Neuronal stem cell (in vitro differentiated cells): Measurements from ENCODE around the gene UBA1.

Source experiments
- DNase-seq: peaks from one replicate; pipeline ENCODE4 v3.0.0-alpha.2; 2013; ENCODE audit warnings: low spot score
- H2AFZ ChIP-seq: one replicate; pipeline ENCODE4 v1.6.1; 2013; ENCODE audit warnings: mild to moderate bottlenecking, low read length, inconsistent platforms
- H2AK5ac ChIP-seq: 2 replicates; pipeline ENCODE4 v1.6.1; 2013; ENCODE audit warnings: low read depth, mild to moderate bottlenecking, inconsistent platforms, low read length, moderate library complexity, mixed read lengths
- H2BK120ac ChIP-seq: 2 replicates; pipeline ENCODE4 v1.6.1; 2013; ENCODE audit warnings: low read depth, mild to moderate bottlenecking, inconsistent platforms, low read length, moderate library complexity, mixed read lengths
- H2BK12ac ChIP-seq: one replicate; pipeline ENCODE4 v1.6.1; 2013; ENCODE audit warnings: low read length, inconsistent platforms
- H2BK15ac ChIP-seq: 2 replicates; pipeline ENCODE4 v1.6.1; 2013; ENCODE audit warnings: mild to moderate bottlenecking, low read length, inconsistent platforms, mixed read lengths
- H2BK5ac ChIP-seq: one replicate; pipeline ENCODE4 v1.6.1; 2013; ENCODE audit warnings: inconsistent platforms, mild to moderate bottlenecking, low read length, moderate library complexity
- H3K14ac ChIP-seq: one replicate; pipeline ENCODE4 v1.6.1; 2013; ENCODE audit warnings: low read length, inconsistent platforms
- H3K18ac ChIP-seq: 2 replicates; pipeline ENCODE4 v1.6.1; 2013; ENCODE audit warnings: low read length, inconsistent platforms
- H3K23ac ChIP-seq: 2 replicates; pipeline ENCODE4 v1.6.1; 2013; ENCODE audit warnings: low read depth, mild to moderate bottlenecking, mixed read lengths, low read length, inconsistent platforms; ENCODE audit not compliant: poor library complexity
- H3K27ac ChIP-seq: replicated peaks from 3 replicates; pipeline ENCODE4 v1.5.1; 2013; ENCODE audit warnings: low read length, inconsistent platforms
- H3K27me3 ChIP-seq, 3 experiments: 2 replicates each; pipeline ENCODE4 v1.6.1; 2013; ENCODE audit warnings: low read length in 3 of 3, mild to moderate bottlenecking in 2 of 3, inconsistent platforms in 1 of 3, low read depth in 1 of 3, mixed read lengths in 1 of 3, moderate library complexity in 1 of 3; ENCODE audit not compliant: control insufficient read depth in 3 of 3, insufficient read depth in 3 of 3
- H3K36me3 ChIP-seq, 2 donors: replicated peaks in 1 of 2; 2 replicates each; pipeline ENCODE4 v1.6.1; 2013; ENCODE audit warnings: low read length in 2 of 2; ENCODE audit not compliant: control insufficient read depth in 2 of 2, insufficient read depth in 2 of 2
- H3K4ac ChIP-seq: 2 replicates; pipeline ENCODE4 v1.6.1; 2013; ENCODE audit warnings: inconsistent platforms, mild to moderate bottlenecking, low read length, moderate library complexity
- H3K4me1 ChIP-seq, 2 donors: 1 replicate in 1 of 2; 2 replicates in 1 of 2; pipeline ENCODE4 v1.6.1; 2013; ENCODE audit warnings: low read length in 2 of 2, low read depth in 1 of 2; ENCODE audit not compliant: control insufficient read depth in 2 of 2, insufficient read depth in 1 of 2
- H3K4me2 ChIP-seq: one replicate; pipeline ENCODE4 v1.6.1; 2013; ENCODE audit warnings: mild to moderate bottlenecking, low read length, inconsistent platforms; ENCODE audit not compliant: insufficient read depth, poor library complexity, severe bottlenecking
- H3K4me3 ChIP-seq, 2 donors: 2 replicates each; pipeline ENCODE4 v1.5.1; 2013; ENCODE audit warnings: low read length in 2 of 2, mild to moderate bottlenecking in 2 of 2, inconsistent platforms in 1 of 2, moderate library complexity in 1 of 2
- H3K79me1 ChIP-seq: one replicate; pipeline ENCODE4 v1.6.1; 2013; ENCODE audit warnings: low read depth, mild to moderate bottlenecking, inconsistent platforms, low read length, moderate library complexity
- H3K9ac ChIP-seq: one replicate; pipeline ENCODE4 v1.6.1; 2013; ENCODE audit warnings: mild to moderate bottlenecking, low read depth, low read length, inconsistent platforms; ENCODE audit not compliant: poor library complexity
- H3K9me3 ChIP-seq, 2 donors: replicated peaks in 1 of 2; 2 replicates each; pipeline versions ENCODE3 to v1.6.1; 2013; ENCODE audit warnings: low read length in 2 of 2, mild to moderate bottlenecking in 2 of 2, inconsistent platforms in 1 of 2, low read depth in 1 of 2, mixed read lengths in 1 of 2, moderate library complexity in 1 of 2; ENCODE audit not compliant: control insufficient read depth in 2 of 2, insufficient read depth in 1 of 2
- H4K8ac ChIP-seq: one replicate; pipeline ENCODE4 v1.6.1; 2013; ENCODE audit warnings: low read depth, mild to moderate bottlenecking, inconsistent platforms, low read length, moderate library complexity
- H4K91ac ChIP-seq: one replicate; pipeline ENCODE4 v1.6.1; 2013; ENCODE audit warnings: low read length, low read depth, mild to moderate bottlenecking, inconsistent platforms; ENCODE audit not compliant: poor library complexity
- WGBS, 2 donors: extraction: QIAGEN DNeasy Blood & Tissue Kit; methylation state at CpG; one replicate each; pipeline ENCODE4 v1.1.7; 2013; ENCODE audit warnings: missing lambda C conversion rate in 2 of 2, mixed read lengths in 1 of 2; ENCODE audit not compliant: insufficient read length in 2 of 2, insufficient replicate concordance in 1 of 2; ENCODE audit errors: extremely low coverage in 2 of 2; 5-methylcytosine and 5-hydroxymethylcytosine counted together

The UBA1 gene

DNA sequence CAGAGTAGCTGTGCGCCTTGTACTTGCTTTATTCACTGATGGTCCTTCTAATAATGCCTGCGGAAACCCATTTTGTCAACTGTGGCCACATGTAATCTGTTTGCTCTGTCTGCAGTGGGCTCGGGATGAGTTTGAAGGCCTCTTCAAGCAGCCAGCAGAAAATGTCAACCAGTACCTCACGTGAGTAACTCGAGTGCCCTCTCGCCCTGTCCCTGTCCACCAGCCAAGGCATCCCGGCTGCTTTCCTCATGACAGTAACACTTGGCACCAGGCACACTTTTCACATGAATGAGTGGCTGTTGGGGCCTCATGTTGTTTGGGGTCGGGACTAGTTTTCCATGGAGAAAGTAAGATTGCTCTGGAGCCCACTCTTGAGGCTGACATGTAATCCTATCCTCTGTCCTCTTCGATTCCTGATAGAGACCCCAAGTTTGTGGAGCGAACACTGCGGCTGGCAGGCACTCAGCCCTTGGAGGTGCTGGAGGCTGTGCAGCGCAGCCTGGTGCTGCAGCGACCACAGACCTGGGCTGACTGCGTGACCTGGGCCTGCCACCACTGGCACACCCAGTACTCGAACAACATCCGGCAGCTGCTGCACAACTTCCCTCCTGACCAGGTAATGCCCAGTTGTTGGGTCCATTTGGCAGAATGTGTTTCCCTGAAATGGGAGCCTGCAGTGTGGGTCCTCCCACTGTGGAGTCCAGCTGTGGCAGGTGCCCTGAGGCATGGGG lies 16.0 kb downstream of the UBA1 start:
- DNase-seq, result no peak
- H2AFZ ChIP-seq, result no peak overlapping the region
- H3K9me3 ChIP-seq, result no peaks in the 10 kb centered on the region
- no peak overlapping the region for H4K8ac ChIP-seq
- H2BK15ac ChIP-seq, result no peak overlapping the region
- no peak overlapping the region for H3K9ac ChIP-seq
- no peak overlapping the region for H2BK120ac ChIP-seq
- H3K14ac ChIP-seq, result no peak overlapping the region
- H3K23ac ChIP-seq, result no peak overlapping the region
- no peaks in the 10 kb centered on the region for H3K4me1 ChIP-seq
- H4K91ac ChIP-seq, result no peak overlapping the region
- H3K27me3 ChIP-seq, result peaks cover 0 to 4% (median 0%) of the 10 kb centered on the region in 3 experiments
- H2AK5ac ChIP-seq, result no peak overlapping the region
- H3K18ac ChIP-seq, result no peak overlapping the region
- no peak overlapping the region for H3K4me2 ChIP-seq
- H2BK12ac ChIP-seq, result no peak overlapping the region
- H3K4me3 ChIP-seq, result no peak overlapping the region
- H3K27ac ChIP-seq, result no peak overlapping the region
- peaks cover 3% of the 10 kb centered on the region for H3K79me1 ChIP-seq
- H3K36me3 ChIP-seq, result peaks cover 72 to 99% of the 10 kb centered on the region in 2 donors
- WGBS, 2 donors, result no CpG with 5 or more reads among the region's 16 CpGs
- H3K4ac ChIP-seq, result no peak overlapping the region
- H2BK5ac ChIP-seq, result no peak overlapping the region

DNA sequence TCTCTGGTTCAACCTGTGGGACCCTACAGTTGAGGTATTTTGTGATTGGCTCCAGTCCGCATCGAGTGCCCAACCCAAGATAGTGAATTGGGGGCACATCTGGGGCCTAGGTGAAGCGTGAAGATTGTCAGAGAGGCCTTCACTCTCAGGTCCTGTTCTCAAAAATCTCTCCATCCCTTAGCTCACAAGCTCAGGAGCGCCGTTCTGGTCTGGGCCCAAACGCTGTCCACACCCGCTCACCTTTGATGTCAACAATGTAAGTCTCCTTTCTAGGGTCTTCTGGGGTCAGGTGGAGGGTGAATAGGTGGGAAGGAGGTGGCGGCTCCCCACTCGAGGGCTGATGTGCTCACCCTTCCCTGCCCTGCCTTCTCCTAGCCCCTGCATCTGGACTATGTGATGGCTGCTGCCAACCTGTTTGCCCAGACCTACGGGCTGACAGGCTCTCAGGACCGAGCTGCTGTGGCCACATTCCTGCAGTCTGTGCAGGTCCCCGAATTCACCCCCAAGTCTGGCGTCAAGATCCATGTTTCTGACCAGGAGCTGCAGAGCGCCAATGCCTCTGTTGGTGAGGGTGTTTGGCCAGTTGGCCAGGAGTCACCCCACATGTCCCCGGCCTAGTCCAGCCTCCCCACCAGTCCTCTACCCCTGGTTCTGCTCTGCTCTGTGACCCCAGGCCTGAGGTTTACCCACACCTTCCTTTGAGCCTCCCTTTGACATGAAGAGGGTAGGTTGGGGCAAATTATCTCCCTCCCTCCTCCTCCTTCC lies 17.2 kb downstream of the UBA1 start:
- Histone ChIP-seq H3K79me1 (peaks cover 3% of the 10 kb centered on the region), H2BK5ac (no peak overlapping the region), H3K14ac (no peak overlapping the region), H2BK15ac (no peak overlapping the region), H3K9me3 (no peaks in the 10 kb centered on the region), H3K4me3 (no peak overlapping the region), H3K27me3 (peaks cover 0 to 4% (median 0%) of the 10 kb centered on the region in 3 experiments), H4K8ac (no peak overlapping the region), H3K4me1 (no peaks in the 10 kb centered on the region), H3K23ac (no peak overlapping the region), H2AK5ac (no peak overlapping the region), H2BK120ac (no peak overlapping the region), H3K27ac (no peak overlapping the region), H3K18ac (no peak overlapping the region), H2AFZ (no peak overlapping the region), H2BK12ac (no peak overlapping the region), H3K4me2 (no peak overlapping the region), H4K91ac (no peak overlapping the region), H3K36me3 (peaks cover 72 to 99% of the 10 kb centered on the region in 2 donors), H3K4ac (no peak overlapping the region), H3K9ac (no peak overlapping the region)
- WGBS, 2 donors, result no CpG with 5 or more reads among the region's 15 CpGs
- DNase-seq, result no peak

DNA sequence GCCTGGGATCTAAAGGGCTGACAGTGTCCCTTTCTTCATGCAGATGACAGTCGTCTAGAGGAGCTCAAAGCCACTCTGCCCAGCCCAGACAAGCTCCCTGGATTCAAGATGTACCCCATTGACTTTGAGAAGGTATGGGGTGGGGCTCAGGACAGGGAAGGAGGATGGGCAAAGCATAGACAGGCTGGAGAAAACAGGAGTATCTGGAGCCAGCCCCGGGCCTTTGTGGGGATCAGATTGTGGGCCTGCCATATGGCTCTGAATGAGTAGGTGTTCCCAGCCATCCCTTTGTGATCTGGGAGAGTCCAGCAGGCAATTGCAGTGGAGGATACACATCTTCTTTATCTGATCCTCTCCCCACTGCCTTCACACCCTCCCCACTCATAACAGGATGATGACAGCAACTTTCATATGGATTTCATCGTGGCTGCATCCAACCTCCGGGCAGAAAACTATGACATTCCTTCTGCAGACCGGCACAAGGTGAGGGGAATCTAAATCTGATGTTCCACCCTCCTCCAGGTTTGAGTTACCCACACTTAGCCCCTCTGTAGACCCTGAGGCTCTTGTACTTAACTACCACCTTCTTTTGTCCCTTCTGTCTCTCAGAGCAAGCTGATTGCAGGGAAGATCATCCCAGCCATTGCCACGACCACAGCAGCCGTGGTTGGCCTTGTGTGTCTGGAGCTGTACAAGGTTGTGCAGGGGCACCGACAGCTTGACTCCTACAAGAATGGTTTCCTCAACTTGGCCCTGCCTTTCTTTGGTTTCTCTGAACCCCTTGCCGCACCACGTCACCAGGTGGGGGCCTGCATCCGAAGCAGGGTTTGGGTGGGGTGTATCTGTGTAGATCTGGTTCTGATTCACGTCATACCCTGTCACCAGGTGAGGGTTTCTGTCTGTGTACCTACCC lies 19.0 kb downstream of the UBA1 start:
- Histone ChIP-seq H4K8ac (no peak overlapping the region), H3K36me3 (peaks cover 67 to 93% of the 10 kb centered on the region in 2 donors), H3K23ac (no peak overlapping the region)

More for the DNA sequence above, 19.0 kb downstream of the UBA1 start:
- Histone ChIP-seq H2BK12ac (no peak overlapping the region), H2AK5ac (no peak overlapping the region), H3K79me1 (peaks cover 3% of the 10 kb centered on the region), H3K4me2 (no peak overlapping the region), H2AFZ (no peak overlapping the region), H2BK120ac (no peak overlapping the region), H2BK15ac (no peak overlapping the region), H2BK5ac (no peak overlapping the region), H3K4me1 (peaks cover 5 to 6% of the 10 kb centered on the region in 2 donors), H3K4ac (no peak overlapping the region), H3K18ac (no peak overlapping the region), H3K27ac (no peak overlapping the region), H3K14ac (no peak overlapping the region), H3K9ac (no peak overlapping the region), H4K91ac (no peak overlapping the region), H3K27me3 (peaks cover 0 to 4% (median 0%) of the 10 kb centered on the region in 3 experiments), H3K9me3 (no peaks in the 10 kb centered on the region), H3K4me3 (no peak overlapping the region)
- WGBS, 2 donors, result no CpG with 5 or more reads among the region's 12 CpGs
- DNase-seq, result no peak
